NCI-H446 treated with DMSO at 0.1 percent for 48 hours (cell line): ENCODE data around the gene ROBO2.

ENCODE experiments used
- DNase-seq: peaks from one replicate; lab custom pipeline; 2025; lab: John Stamatoyannopoulos, UW

The ROBO2 gene

DNA sequence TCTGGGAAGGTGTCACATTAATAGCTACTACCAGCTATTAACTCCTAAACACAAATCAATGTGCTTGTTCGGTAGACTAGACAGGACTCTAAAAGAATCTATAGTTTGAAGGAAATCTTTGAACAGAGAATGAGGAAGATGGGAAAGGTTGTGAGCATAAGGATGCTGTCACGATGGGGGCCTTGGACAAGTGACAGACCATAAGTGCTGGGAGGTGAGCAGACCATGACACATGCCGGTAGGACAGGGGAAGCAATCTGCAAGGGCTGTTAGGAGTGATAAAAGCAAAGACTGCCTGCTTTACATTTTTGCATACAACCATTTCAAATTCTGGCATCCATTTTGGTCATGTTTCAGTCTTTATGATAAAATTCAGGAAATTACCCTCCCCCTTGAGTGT is 645.8 kb downstream of the ROBO2 start:
- DNase-seq = no peak

DNA sequence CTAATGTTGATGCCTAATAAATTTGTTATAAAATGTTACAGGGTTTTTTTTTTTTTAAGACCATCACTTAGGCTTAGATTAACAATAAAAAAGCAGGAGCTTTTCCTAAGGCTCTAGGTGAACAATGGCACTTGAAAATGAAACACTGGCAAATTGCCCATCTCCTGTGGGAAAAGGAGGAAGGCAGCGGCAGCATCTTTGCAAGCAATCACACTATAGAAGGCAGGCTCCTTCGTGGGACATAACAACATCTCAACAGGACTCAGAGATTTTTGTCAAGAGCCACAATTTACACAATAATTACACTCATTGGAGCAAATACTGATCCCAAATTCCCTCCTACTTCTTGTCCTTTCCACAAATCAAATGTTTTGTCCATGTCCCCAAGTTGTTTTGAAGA is 646.7 kb downstream of the ROBO2 start:
- DNase-seq = no peak

DNA sequence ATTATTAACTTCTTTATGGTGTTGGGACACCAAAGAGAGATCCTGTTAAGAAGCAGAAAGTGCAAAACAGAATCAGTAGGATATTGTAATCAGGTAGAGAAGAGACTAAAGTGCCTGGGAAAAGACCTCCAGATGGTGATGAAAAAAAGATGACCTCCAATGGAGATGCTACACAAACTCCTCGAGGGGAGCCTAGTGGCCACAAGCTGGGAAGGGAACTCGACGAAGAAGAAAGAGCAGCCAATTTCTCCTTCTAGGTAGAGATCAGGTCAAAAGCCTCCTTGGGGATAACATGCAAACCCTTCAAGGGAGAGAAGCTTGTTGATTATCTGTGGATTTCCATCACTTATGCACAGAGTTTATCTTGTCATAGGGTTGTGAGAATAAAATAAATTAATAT is 647.6 kb downstream of the ROBO2 start:
- no peak for DNase-seq

DNA sequence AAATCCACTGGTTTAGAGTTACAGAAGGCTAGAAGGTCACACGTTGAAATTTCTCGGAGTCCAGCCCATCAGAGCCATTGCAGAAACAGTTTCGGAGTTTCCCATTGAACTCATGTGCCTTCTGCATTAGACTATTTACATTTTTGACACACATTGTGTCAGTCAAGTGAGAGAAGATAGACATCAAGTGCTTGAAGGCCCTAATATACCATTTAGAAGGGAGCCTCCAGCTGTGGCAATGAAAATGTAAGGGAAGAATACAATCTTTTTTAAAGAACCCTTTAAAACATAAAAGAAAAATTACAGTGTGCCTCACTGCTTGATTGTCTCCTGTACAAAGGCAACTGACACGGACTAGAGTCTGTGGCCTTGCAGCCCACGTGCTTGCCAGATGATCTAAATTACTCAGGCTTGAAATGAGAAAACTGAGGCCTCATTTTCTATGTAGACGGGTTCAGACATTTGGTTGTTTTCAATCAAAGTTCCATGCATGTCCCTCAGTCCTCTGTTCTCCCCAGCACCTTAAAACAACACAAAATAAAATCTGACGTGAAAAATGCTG is 650.5 kb downstream of the ROBO2 start:
- no peak for DNase-seq

DNA sequence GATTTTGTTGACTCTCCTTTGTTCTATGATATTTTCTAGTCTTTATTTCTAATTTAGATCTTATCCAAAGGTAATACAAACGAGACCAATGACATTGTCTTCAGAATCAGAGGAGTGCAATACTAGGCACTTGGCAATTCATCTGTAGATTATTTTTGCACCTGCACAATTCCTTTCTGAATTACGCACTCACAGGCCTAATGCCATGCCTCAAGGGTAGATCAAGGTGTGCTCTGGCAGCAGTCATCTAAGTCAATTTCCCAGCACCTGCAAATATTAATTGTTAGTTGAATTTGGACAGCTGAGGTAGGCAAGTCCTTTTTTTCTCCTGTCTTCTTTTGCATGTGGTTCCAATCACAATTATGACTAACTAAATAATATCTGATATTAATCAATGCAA is 653.2 kb downstream of the ROBO2 start:
- no peak for DNase-seq

DNA sequence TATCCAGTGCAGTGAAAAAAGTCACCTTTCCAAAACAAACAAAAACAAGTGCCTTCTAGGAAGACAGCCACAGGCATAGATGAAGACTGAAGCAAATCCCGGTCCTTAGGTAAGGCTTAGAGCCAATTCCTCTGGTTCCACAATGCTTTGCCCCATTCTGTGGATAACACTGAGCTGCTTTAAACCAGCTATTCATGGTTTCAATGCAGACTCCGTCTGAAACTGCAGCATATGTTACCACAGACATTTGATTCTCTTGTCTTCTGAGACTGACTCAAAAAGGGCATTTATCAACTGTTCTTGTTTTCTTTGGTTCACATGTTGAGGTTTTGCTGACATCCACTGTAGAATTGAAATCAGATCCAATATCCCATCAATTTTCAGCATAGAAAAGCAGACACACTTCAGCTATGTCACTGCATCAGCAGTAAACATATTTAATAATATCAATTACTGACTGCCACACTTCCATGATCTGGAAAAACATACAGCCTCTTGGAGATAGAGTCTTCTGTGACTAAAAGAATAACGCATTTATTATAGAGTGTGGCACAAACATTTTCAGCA is 659.3 kb downstream of the ROBO2 start:
- no peak for DNase-seq
